ENCODE results near the gene NUDT1. TPM values are rescaled to one million over a fixed set of nuclear protein-coding genes. Genes with fewer than 3 reads are reported as not detected.

NUDT1 gene
- total RNA-seq, 1 donor from 2014 or later: 12.0 TPM

DNA sequence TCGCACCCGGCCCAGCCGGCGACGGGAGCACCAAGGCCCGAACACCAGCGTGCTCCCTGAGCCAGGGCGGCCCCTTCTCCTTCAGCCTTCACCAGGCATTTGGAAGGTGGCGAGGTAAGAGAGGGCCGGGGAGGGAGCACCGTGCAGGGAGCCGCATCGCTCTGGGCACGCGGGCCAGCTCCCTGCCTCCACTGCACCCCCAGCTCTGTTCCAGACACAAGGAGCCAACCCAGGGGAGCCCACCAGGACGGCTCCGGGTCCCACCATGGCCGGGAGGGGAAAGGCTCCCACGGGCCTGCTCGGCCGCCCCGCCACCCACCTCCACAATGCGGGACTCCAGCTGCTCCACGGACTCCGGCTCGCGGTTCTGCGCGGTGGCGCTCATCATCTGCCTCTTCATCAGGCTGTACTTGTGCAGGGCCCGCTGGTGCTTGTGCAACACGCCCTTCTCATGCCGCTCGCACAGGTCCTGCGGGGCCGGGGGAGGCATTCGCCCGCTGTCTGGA, 15.1 kb downstream of the NUDT1 start:
- no peaks in the 10 kb centered on the region for H3K27me3 ChIP-seq (ENCODE audit: insufficient read depth, low read length)
- no peak overlapping the region for H3K9ac ChIP-seq (ENCODE audit: low read length)
- H3K4me1 ChIP-seq (ENCODE audit: insufficient read depth, low read length): peaks cover 14% of the 10 kb centered on the region
- Mint-ChIP-seq H3K27me3 (ENCODE audit: low read depth, unreplicated experiment) (peaks cover 7% of the 10 kb centered on the region), H3K4me3 (ENCODE audit: unreplicated experiment) (no peak overlapping the region), H3K36me3 (ENCODE audit: low read depth, unreplicated experiment) (peaks cover 13% of the 10 kb centered on the region), H3K9me3 (ENCODE audit: unreplicated experiment) (no peaks in the 10 kb centered on the region), H3K4me1 (ENCODE audit: low read depth, unreplicated experiment) (peaks cover 3% of the 10 kb centered on the region), H3K27ac (ENCODE audit: unreplicated experiment) (no peak overlapping the region)
- FAIRE-seq: no peak
- H3K9me3 ChIP-seq (ENCODE audit: insufficient read depth, low read depth, low read length): no peaks in the 10 kb centered on the region
- H3K4me2 ChIP-seq (ENCODE audit: low read length): no peak overlapping the region
- no peaks in the 10 kb centered on the region for H3K79me2 ChIP-seq (ENCODE audit: insufficient read depth, low read length)
- H2AFZ ChIP-seq (ENCODE audit: low read depth, low read length): no peak overlapping the region
- DNase-seq (ENCODE audit: low read depth): no peak
- peaks cover 34% of the 10 kb centered on the region for H4K20me1 ChIP-seq (ENCODE audit: insufficient read depth, low read length)
- H3K27ac ChIP-seq (ENCODE audit: low read depth, low read length): no peak overlapping the region
- H3K4me3 ChIP-seq (ENCODE audit: insufficient read depth, low read depth, low read length): no peak overlapping the region
- no peaks in the 10 kb centered on the region for H3K36me3 ChIP-seq (ENCODE audit: insufficient read depth, low read length)
- TF ChIP-seq, protein P1, sequence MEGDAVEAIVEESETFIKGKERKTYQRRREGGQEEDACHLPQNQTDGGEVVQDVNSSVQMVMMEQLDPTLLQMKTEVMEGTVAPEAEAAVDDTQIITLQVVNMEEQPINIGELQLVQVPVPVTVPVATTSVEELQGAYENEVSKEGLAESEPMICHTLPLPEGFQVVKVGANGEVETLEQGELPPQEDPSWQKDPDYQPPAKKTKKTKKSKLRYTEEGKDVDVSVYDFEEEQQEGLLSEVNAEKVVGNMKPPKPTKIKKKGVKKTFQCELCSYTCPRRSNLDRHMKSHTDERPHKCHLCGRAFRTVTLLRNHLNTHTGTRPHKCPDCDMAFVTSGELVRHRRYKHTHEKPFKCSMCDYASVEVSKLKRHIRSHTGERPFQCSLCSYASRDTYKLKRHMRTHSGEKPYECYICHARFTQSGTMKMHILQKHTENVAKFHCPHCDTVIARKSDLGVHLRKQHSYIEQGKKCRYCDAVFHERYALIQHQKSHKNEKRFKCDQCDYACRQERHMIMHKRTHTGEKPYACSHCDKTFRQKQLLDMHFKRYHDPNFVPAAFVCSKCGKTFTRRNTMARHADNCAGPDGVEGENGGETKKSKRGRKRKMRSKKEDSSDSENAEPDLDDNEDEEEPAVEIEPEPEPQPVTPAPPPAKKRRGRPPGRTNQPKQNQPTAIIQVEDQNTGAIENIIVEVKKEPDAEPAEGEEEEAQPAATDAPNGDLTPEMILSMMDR (IDR thresholded peaks at IDR 0.05; ENCODE audit: insufficient read depth, low read depth, low read length): no peak
- no peak for TF ChIP-seq EZH2 (IDR thresholded peaks at IDR 0.05; ENCODE audit: insufficient read depth, low read length)

GRCh38 chr7:2257651-2258050, 15.6 kb downstream of the NUDT1 start:
- Histone ChIP-seq H3K9me3 (ENCODE audit: insufficient read depth, low read depth, low read length) (no peaks in the 10 kb centered on the region), H3K79me2 (ENCODE audit: insufficient read depth, low read length) (no peaks in the 10 kb centered on the region), H3K27ac (ENCODE audit: low read depth, low read length) (no peak overlapping the region), H3K4me2 (ENCODE audit: low read length) (no peak overlapping the region), H2AFZ (ENCODE audit: low read depth, low read length) (no peak overlapping the region), H3K4me1 (ENCODE audit: insufficient read depth, low read length) (peaks cover 14% of the 10 kb centered on the region), H3K9ac (ENCODE audit: low read length) (no peak overlapping the region), H3K4me3 (ENCODE audit: insufficient read depth, low read depth, low read length) (no peak overlapping the region), H3K27me3 (ENCODE audit: insufficient read depth, low read length) (no peaks in the 10 kb centered on the region), H4K20me1 (ENCODE audit: insufficient read depth, low read length) (peaks cover 34% of the 10 kb centered on the region), H3K36me3 (ENCODE audit: insufficient read depth, low read length) (no peaks in the 10 kb centered on the region)
- TF ChIP-seq, protein P1 (IDR thresholded peaks at IDR 0.05; ENCODE audit: insufficient read depth, low read depth, low read length): no peak
- no peak for TF ChIP-seq EZH2 (IDR thresholded peaks at IDR 0.05; ENCODE audit: insufficient read depth, low read length)
- Mint-ChIP-seq H3K27ac (ENCODE audit: unreplicated experiment) (no peak overlapping the region), H3K27me3 (ENCODE audit: low read depth, unreplicated experiment) (peaks cover 7% of the 10 kb centered on the region), H3K9me3 (ENCODE audit: unreplicated experiment) (no peaks in the 10 kb centered on the region), H3K36me3 (ENCODE audit: low read depth, unreplicated experiment) (peaks cover 16% of the 10 kb centered on the region), H3K4me1 (ENCODE audit: low read depth, unreplicated experiment) (peaks cover 3% of the 10 kb centered on the region), H3K4me3 (ENCODE audit: unreplicated experiment) (no peak overlapping the region)
- DNase-seq (ENCODE audit: low read depth) (no peak), FAIRE-seq (no peak)

DNA sequence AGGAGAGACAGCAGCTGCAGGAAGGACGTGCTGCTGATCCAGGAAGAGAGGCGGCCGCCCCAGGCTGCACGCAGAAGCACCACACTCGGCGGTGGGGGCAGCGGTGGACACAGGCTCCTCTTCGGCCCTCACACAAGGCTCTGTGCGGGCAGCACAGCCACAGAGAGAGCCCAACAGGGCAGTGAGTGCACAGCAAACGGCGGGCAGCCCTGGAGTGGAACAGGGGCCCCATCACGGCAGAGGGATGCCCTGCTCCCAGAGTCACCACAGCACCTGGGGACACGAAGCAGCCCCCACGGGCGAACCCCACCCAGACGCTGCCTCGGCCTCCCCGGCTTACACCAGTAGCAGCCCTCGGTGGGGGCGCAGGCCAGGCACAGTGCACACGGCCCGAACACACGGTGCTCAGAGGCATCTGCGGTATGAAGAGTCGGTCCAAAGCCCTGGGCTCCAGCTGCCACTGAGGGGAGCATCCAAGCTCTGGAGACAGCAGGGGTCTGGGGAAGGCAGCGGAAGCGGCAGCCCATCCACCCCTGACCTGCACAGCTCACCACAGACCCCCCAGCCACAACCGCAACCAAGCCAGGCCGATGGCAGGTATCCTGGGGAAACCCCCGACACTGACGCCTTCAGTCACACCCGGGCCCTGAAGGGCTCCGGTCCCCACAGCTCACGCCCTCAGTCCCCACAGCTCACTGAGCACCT, 16.8 kb downstream of the NUDT1 start:
- Histone ChIP-seq H3K27ac (ENCODE audit: low read depth, low read length) (no peak overlapping the region), H3K9me3 (ENCODE audit: insufficient read depth, low read depth, low read length) (no peaks in the 10 kb centered on the region), H3K4me1 (ENCODE audit: insufficient read depth, low read length) (peaks cover 14% of the 10 kb centered on the region), H3K4me2 (ENCODE audit: low read length) (no peak overlapping the region), H4K20me1 (ENCODE audit: insufficient read depth, low read length) (peaks cover 34% of the 10 kb centered on the region), H3K27me3 (ENCODE audit: insufficient read depth, low read length) (no peaks in the 10 kb centered on the region), H2AFZ (ENCODE audit: low read depth, low read length) (no peak overlapping the region), H3K79me2 (ENCODE audit: insufficient read depth, low read length) (no peaks in the 10 kb centered on the region), H3K4me3 (ENCODE audit: insufficient read depth, low read depth, low read length) (no peak overlapping the region), H3K9ac (ENCODE audit: low read length) (no peak overlapping the region), H3K36me3 (ENCODE audit: insufficient read depth, low read length) (peaks cover 2% of the 10 kb centered on the region)
- Mint-ChIP-seq H3K36me3 (ENCODE audit: low read depth, unreplicated experiment) (peaks cover 16% of the 10 kb centered on the region), H3K27ac (ENCODE audit: unreplicated experiment) (no peak overlapping the region), H3K9me3 (ENCODE audit: unreplicated experiment) (no peaks in the 10 kb centered on the region), H3K4me3 (ENCODE audit: unreplicated experiment) (no peak overlapping the region), H3K27me3 (ENCODE audit: low read depth, unreplicated experiment) (peaks cover 7% of the 10 kb centered on the region), H3K4me1 (ENCODE audit: low read depth, unreplicated experiment) (peaks cover 3% of the 10 kb centered on the region)
- TF ChIP-seq, protein P1 (IDR thresholded peaks at IDR 0.05; ENCODE audit: insufficient read depth, low read depth, low read length): no peak
- DNase-seq (ENCODE audit: low read depth): no peak
- no peak for FAIRE-seq

Measured in astrocyte (in vitro differentiated cells and primary cell).